Mononuclear cell (primary cell): ENCODE measurements around the gene UBXN1. TPM values are rescaled to one million over a fixed set of nuclear protein-coding genes. Genes with fewer than 3 reads are reported as not detected.
"Not testable (repeated sequence)": the region's sequence is repeated elsewhere in the genome, so short reads cannot be mapped to it uniquely, and the experiment has no call there.

Experiments used
- H3K27me3 ChIP-seq: 2 replicates; pipeline ENCODE4 v1.6.0; 2011; ENCODE audit warnings: low read length, control low read depth; ENCODE audit not compliant: insufficient read depth
- H3K4me1 ChIP-seq: 2 replicates; pipeline ENCODE4 v1.5.1; 2011; ENCODE audit warnings: mild to moderate bottlenecking, low read length, control low read depth; ENCODE audit not compliant: insufficient read depth
- H3K4me3 ChIP-seq: 2 replicates; pipeline ENCODE4 v1.5.1; 2011; ENCODE audit warnings: mild to moderate bottlenecking, low read length, moderate library complexity
- H3K9me3 ChIP-seq: 2 replicates; pipeline ENCODE4 v1.5.1; 2011; ENCODE audit warnings: low read depth, mild to moderate bottlenecking, control low read depth, low read length
- total RNA-seq: library from RNA; depleted of rRNA; stranded (reverse); fragments of >200 nt; gene quantifications from one replicate; pipeline ENCODE4 v1.2.3, GENCODE V29; 2012

Gene UBXN1
- total RNA-seq, 1 donor: 136 TPM

- H3K4me1 ChIP-seq: peaks cover 42% of the 10 kb centered on the region
- no peaks in the 10 kb centered on the region for H3K27me3 ChIP-seq
Observed at GRCh38 chr11:62671236-62671607, 7.7 kb downstream of the UBXN1 start.

GRCh38 chr11:62669420-62670161, 9.3 kb downstream of the UBXN1 start:
- Histone ChIP-seq H3K9me3 (no peaks in the 10 kb centered on the region), H3K4me3 (no peak overlapping the region), H3K27me3 (no peaks in the 10 kb centered on the region), H3K4me1 (peaks cover 51% of the 10 kb centered on the region)

More at GRCh38 chr11:62671236-62671607, 7.7 kb downstream of the UBXN1 start:
- Histone ChIP-seq H3K4me3 (peak overlapping the region; percentile 94), H3K9me3 (no peaks in the 10 kb centered on the region)

GRCh38 chr11:62667460-62667859, 11.4 kb downstream of the UBXN1 start:
- Histone ChIP-seq H3K4me3 (no peak overlapping the region), H3K4me1 (peaks cover 53% of the 10 kb centered on the region), H3K27me3 (no peaks in the 10 kb centered on the region), H3K9me3 (no peaks in the 10 kb centered on the region)

GRCh38 chr11:62666259-62666926, 12.5 kb downstream of the UBXN1 start:
- Histone ChIP-seq H3K9me3 (no peaks in the 10 kb centered on the region), H3K4me3 (peak overlapping the region; percentile 95), H3K4me1 (peaks cover 50% of the 10 kb centered on the region), H3K27me3 (no peaks in the 10 kb centered on the region)

GRCh38 chr11:62665599-62666258, 13.1 kb downstream of the UBXN1 start:
- peaks cover 44% of the 10 kb centered on the region for H3K4me1 ChIP-seq
- no peaks in the 10 kb centered on the region for H3K9me3 ChIP-seq
- no peaks in the 10 kb centered on the region for H3K27me3 ChIP-seq
- peak overlapping the region; percentile 95 for H3K4me3 ChIP-seq

GRCh38 chr11:62665075-62665598, 13.7 kb downstream of the UBXN1 start, which contains the start of the genes C11orf98 and CSKMT:
Gene C11orf98 (minus strand): TSS chr11:62665210. CDS start chr11:62665169, 41 bp downstream.
Gene CSKMT (plus strand): TSS chr11:62665312. CDS start chr11:62665880, 568 bp downstream.
- Histone ChIP-seq H3K9me3 (no peaks in the 10 kb centered on the region), H3K4me1 (peaks cover 40% of the 10 kb centered on the region), H3K4me3 (peak within 1 kb of the TSS; percentile 95), H3K27me3 (no peaks in the 10 kb centered on the region)

- Histone ChIP-seq H3K27me3 (no peaks in the 10 kb centered on the region), H3K9me3 (no peaks in the 10 kb centered on the region), H3K4me3 (peak overlapping the region; percentile 95), H3K4me1 (peaks cover 40% of the 10 kb centered on the region)
Observed at GRCh38 chr11:62664405-62665074, 14.3 kb downstream of the UBXN1 start.

- Histone ChIP-seq H3K4me3 (no peak overlapping the region), H3K9me3 (no peaks in the 10 kb centered on the region), H3K27me3 (no peaks in the 10 kb centered on the region), H3K4me1 (peaks cover 14% of the 10 kb centered on the region)
Observed at GRCh38 chr11:62656796-62657429, 22.0 kb downstream of the UBXN1 start.

- Histone ChIP-seq H3K4me1 (peaks cover 20% of the 10 kb centered on the region), H3K4me3 (no peak overlapping the region), H3K27me3 (no peaks in the 10 kb centered on the region), H3K9me3 (no peaks in the 10 kb centered on the region)
Observed at GRCh38 chr11:62654297-62654696, 24.6 kb downstream of the UBXN1 start.

- Histone ChIP-seq H3K4me1 (peaks cover 20% of the 10 kb centered on the region), H3K27me3 (no peaks in the 10 kb centered on the region), H3K9me3 (no peaks in the 10 kb centered on the region), H3K4me3 (peak overlapping the region; percentile 89)
Observed at GRCh38 chr11:62652161-62653006, 26.5 kb downstream of the UBXN1 start.

GRCh38 chr11:62650283-62650682, 28.6 kb downstream of the UBXN1 start:
- H3K4me1 ChIP-seq: peaks cover 34% of the 10 kb centered on the region
- H3K4me3 ChIP-seq, H3K9me3 ChIP-seq, H3K27me3 ChIP-seq: not testable (repeated sequence)

GRCh38 chr11:62649486-62649885, 29.4 kb downstream of the UBXN1 start:
- Histone ChIP-seq H3K27me3 (no peaks in the 10 kb centered on the region), H3K9me3 (no peaks in the 10 kb centered on the region), H3K4me3 (no peak overlapping the region), H3K4me1 (peaks cover 42% of the 10 kb centered on the region)

- Histone ChIP-seq H3K4me1 (peaks cover 41% of the 10 kb centered on the region), H3K9me3 (no peaks in the 10 kb centered on the region), H3K4me3 (no peak overlapping the region), H3K27me3 (no peaks in the 10 kb centered on the region)
Observed at GRCh38 chr11:62648967-62649364, 29.9 kb downstream of the UBXN1 start.
